ENCODE data around the gene ZNF462. TPM values are rescaled to one million over a fixed set of nuclear protein-coding genes. Genes with fewer than 3 reads are reported as not detected.

Gene ZNF462
- total and polyA plus RNA-seq, 4 donors: 30.6 to 61.7 (median 41.7) TPM

- no peaks in the 10 kb centered on the region for H3K4me1 ChIP-seq (ENCODE audit: control insufficient read depth, insufficient read depth, low read length)
- no peak overlapping the region for H3K4me3 ChIP-seq (ENCODE audit: low read depth, low read length)
- no peak overlapping the region for H3K27ac ChIP-seq (ENCODE audit: low read depth, low read length)
- H3K9me3 ChIP-seq (ENCODE audit: control insufficient read depth, insufficient read depth, low read length): no peaks in the 10 kb centered on the region
- WGBS (ENCODE audit: insufficient coverage): 86% methylated on average over 3 of the region's 3 CpGs
- H3K27me3 ChIP-seq (ENCODE audit: control insufficient read depth, insufficient read depth, low read length): no peaks in the 10 kb centered on the region
- no peaks in the 10 kb centered on the region for H3K36me3 ChIP-seq (ENCODE audit: control insufficient read depth, insufficient read depth, low read length)
- no peak for DNase-seq (ENCODE audit: low read depth in 4 of 6, low spot score in 6 of 6)
Measured at GRCh38 chr9:107033966-107034365, 171.0 kb downstream of the ZNF462 start.

DNA sequence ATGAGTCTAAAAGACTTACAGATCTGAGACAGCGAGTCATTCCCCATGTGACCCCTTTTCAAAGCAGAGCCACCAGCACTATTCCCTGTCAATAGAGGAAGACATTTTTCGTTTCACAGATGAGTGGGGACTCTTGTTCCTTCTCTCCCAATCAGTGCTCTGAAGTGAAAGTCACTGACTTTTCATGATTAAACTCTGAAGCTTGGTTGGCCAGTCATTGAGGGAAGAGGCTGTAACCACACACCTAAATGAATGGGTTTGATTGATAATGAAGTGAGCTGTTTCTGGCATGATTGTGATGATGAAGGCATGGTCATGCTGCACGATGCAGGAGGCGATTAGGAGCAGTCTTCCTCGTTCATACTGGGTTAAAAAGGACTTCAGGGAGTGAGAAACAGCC, 171.9 kb downstream of the ZNF462 start:
- Histone ChIP-seq H3K9me3 (ENCODE audit: control insufficient read depth, insufficient read depth, low read length) (no peaks in the 10 kb centered on the region), H3K4me1 (ENCODE audit: control insufficient read depth, insufficient read depth, low read length) (no peaks in the 10 kb centered on the region), H3K27ac (ENCODE audit: low read depth, low read length) (no peak overlapping the region), H3K27me3 (ENCODE audit: control insufficient read depth, insufficient read depth, low read length) (no peaks in the 10 kb centered on the region), H3K36me3 (ENCODE audit: control insufficient read depth, insufficient read depth, low read length) (no peaks in the 10 kb centered on the region), H3K4me3 (ENCODE audit: low read depth, low read length) (no peak overlapping the region)
- 90% methylated on average over 3 of the region's 5 CpGs for WGBS (ENCODE audit: insufficient coverage)
- DNase-seq (ENCODE audit: low read depth in 4 of 6, low spot score in 6 of 6): no peak

DNA sequence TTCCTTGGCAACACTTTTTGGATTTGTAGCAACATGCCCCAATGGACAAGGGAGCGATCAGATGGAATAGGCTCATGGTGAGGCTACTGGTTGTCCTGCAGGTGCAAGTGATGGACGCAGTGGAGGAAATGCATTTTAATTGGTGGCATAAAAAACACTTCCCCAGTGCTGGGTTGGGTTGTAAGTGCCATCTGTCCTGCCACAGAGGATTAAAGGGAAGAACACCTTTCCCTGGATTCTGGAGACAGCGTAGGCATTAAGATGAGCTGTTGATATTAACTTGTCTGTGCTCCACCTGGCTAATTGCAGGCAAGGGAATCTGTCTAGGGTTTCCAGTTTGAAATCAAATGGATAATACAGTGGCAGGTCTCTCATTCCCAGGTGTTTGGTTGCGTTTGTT, 173.4 kb downstream of the ZNF462 start:
- no peaks in the 10 kb centered on the region for H3K36me3 ChIP-seq (ENCODE audit: control insufficient read depth, insufficient read depth, low read length)
- H3K27ac ChIP-seq (ENCODE audit: low read depth, low read length): no peak overlapping the region
- 92% methylated on average over 4 of the region's 4 CpGs for WGBS (ENCODE audit: insufficient coverage)
- no peaks in the 10 kb centered on the region for H3K9me3 ChIP-seq (ENCODE audit: control insufficient read depth, insufficient read depth, low read length)
- H3K27me3 ChIP-seq (ENCODE audit: control insufficient read depth, insufficient read depth, low read length): no peaks in the 10 kb centered on the region
- H3K4me1 ChIP-seq (ENCODE audit: control insufficient read depth, insufficient read depth, low read length): no peaks in the 10 kb centered on the region
- DNase-seq (ENCODE audit: low read depth in 4 of 6, low spot score in 6 of 6): peak in 1 of 6 donors; percentile 33
- no peak overlapping the region for H3K4me3 ChIP-seq (ENCODE audit: low read depth, low read length)

GRCh38 chr9:107039542-107039941, 176.6 kb downstream of the ZNF462 start:
- Histone ChIP-seq H3K9me3 (ENCODE audit: control insufficient read depth, insufficient read depth, low read length) (no peaks in the 10 kb centered on the region), H3K36me3 (ENCODE audit: control insufficient read depth, insufficient read depth, low read length) (no peaks in the 10 kb centered on the region), H3K4me3 (ENCODE audit: low read depth, low read length) (no peak overlapping the region), H3K27me3 (ENCODE audit: control insufficient read depth, insufficient read depth, low read length) (no peaks in the 10 kb centered on the region), H3K4me1 (ENCODE audit: control insufficient read depth, insufficient read depth, low read length) (no peaks in the 10 kb centered on the region), H3K27ac (ENCODE audit: low read depth, low read length) (no peak overlapping the region)
- WGBS (ENCODE audit: insufficient coverage): 41% methylated on average over 3 of the region's 4 CpGs
- no peak for DNase-seq (ENCODE audit: low read depth in 4 of 6, low spot score in 6 of 6)

- Histone ChIP-seq H3K27ac (ENCODE audit: low read depth, low read length) (no peak overlapping the region), H3K4me1 (ENCODE audit: control insufficient read depth, insufficient read depth, low read length) (no peaks in the 10 kb centered on the region), H3K27me3 (ENCODE audit: control insufficient read depth, insufficient read depth, low read length) (no peaks in the 10 kb centered on the region), H3K9me3 (ENCODE audit: control insufficient read depth, insufficient read depth, low read length) (no peaks in the 10 kb centered on the region), H3K36me3 (ENCODE audit: control insufficient read depth, insufficient read depth, low read length) (no peaks in the 10 kb centered on the region), H3K4me3 (ENCODE audit: low read depth, low read length) (no peak overlapping the region)
- peak in 1 of 6 donors; percentile 56 for DNase-seq (ENCODE audit: low read depth in 4 of 6, low spot score in 6 of 6)
Measured at GRCh38 chr9:107042606-107043005, 179.6 kb downstream of the ZNF462 start.

DNA sequence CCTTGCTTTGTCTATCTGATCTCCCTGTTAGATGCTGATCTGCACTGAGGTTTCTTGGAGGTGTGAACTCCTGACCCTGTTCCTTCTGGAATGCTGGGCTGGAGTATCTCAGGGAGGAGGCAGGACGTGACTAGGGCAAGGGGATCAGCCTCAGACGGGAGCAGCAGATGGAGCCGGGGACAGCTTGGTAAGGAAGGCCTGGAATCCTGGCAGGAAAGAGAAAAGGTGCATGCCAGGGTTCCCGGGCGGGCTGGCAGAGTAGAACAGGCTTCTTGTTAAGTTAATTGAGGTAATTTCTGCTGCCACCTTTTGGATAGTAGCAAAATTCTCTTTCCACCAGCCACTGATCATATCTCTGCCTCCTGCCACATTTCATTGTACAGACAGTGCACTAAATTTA, 180.9 kb downstream of the ZNF462 start:
- peak in 1 of 6 donors; percentile 79 for DNase-seq (ENCODE audit: low read depth in 4 of 6, low spot score in 6 of 6)

GRCh38 chr9:107044872-107045271, 181.9 kb downstream of the ZNF462 start:
- Histone ChIP-seq H3K9me3 (ENCODE audit: control insufficient read depth, insufficient read depth, low read length) (no peaks in the 10 kb centered on the region), H3K4me3 (ENCODE audit: low read depth, low read length) (no peak overlapping the region), H3K4me1 (ENCODE audit: control insufficient read depth, insufficient read depth, low read length) (peaks cover 5% of the 10 kb centered on the region), H3K27ac (ENCODE audit: low read depth, low read length) (no peak overlapping the region), H3K36me3 (ENCODE audit: control insufficient read depth, insufficient read depth, low read length) (no peaks in the 10 kb centered on the region), H3K27me3 (ENCODE audit: control insufficient read depth, insufficient read depth, low read length) (no peaks in the 10 kb centered on the region)
- DNase-seq (ENCODE audit: low read depth in 4 of 6, low spot score in 6 of 6): no peak
- 62% methylated on average over 2 of the region's 4 CpGs for WGBS (ENCODE audit: insufficient coverage)

More for the DNA sequence above, 180.9 kb downstream of the ZNF462 start:
- Histone ChIP-seq H3K27ac (ENCODE audit: low read depth, low read length) (no peak overlapping the region), H3K4me1 (ENCODE audit: control insufficient read depth, insufficient read depth, low read length) (no peaks in the 10 kb centered on the region), H3K36me3 (ENCODE audit: control insufficient read depth, insufficient read depth, low read length) (no peaks in the 10 kb centered on the region), H3K4me3 (ENCODE audit: low read depth, low read length) (no peak overlapping the region), H3K27me3 (ENCODE audit: control insufficient read depth, insufficient read depth, low read length) (no peaks in the 10 kb centered on the region), H3K9me3 (ENCODE audit: control insufficient read depth, insufficient read depth, low read length) (no peaks in the 10 kb centered on the region)
- WGBS (ENCODE audit: insufficient coverage): 65% methylated on average over 3 of the region's 5 CpGs

GRCh38 chr9:107046692-107047091, 183.7 kb downstream of the ZNF462 start:
- Histone ChIP-seq H3K36me3 (ENCODE audit: control insufficient read depth, insufficient read depth, low read length) (no peaks in the 10 kb centered on the region), H3K4me3 (ENCODE audit: low read depth, low read length) (no peak overlapping the region), H3K4me1 (ENCODE audit: control insufficient read depth, insufficient read depth, low read length) (peaks cover 5% of the 10 kb centered on the region), H3K27ac (ENCODE audit: low read depth, low read length) (no peak overlapping the region), H3K27me3 (ENCODE audit: control insufficient read depth, insufficient read depth, low read length) (no peaks in the 10 kb centered on the region), H3K9me3 (ENCODE audit: control insufficient read depth, insufficient read depth, low read length) (no peaks in the 10 kb centered on the region)
- no peak for DNase-seq (ENCODE audit: low read depth in 4 of 6, low spot score in 6 of 6)
- no CpG with 5 or more reads among the region's 1 CpG for WGBS (ENCODE audit: insufficient coverage)

DNA sequence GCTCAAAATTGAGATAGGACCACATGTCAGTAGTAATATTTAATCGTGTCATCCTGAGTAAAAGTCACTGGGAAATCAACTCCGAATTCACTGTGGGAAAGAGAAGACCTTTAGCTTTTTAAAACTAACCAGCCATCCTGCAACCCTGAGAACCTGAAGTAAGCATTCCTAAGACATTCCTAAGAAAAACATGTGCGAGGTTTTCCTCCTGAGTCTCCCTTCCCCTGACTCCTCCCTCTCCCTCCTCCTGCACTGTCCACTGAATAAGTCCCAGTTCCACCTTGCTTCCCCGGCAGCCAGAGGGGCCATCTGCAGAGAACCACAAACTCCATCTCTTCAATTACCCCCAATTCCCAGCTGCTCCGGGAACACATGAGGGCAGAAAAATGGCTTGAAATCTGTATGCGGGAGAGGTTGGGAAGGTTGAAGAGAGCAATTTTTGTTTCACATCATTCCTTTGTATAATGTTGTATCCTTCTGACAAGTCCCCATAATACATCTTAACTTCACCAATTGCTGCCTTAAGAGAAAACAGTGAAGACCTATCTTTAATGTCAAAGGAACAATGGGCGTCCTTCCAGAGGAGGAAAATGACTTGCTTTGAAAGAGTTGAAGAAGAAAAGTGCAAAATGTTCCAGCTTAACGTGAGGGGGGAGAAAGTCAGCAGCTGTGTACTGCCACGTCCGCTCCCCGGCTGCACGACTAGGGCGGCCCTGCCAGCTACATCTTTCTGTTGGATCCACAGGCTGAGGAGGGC, 186.3 kb downstream of the ZNF462 start:
- DNase-seq (ENCODE audit: low read depth in 4 of 6, low spot score in 6 of 6): peak in 2 of 6 donors; percentile 34 to 63
- Histone ChIP-seq H3K36me3 (ENCODE audit: control insufficient read depth, insufficient read depth, low read length) (no peaks in the 10 kb centered on the region), H3K27ac (ENCODE audit: low read depth, low read length) (no peak overlapping the region), H3K4me1 (ENCODE audit: control insufficient read depth, insufficient read depth, low read length) (peaks cover 5% of the 10 kb centered on the region), H3K4me3 (ENCODE audit: low read depth, low read length) (no peak overlapping the region), H3K9me3 (ENCODE audit: control insufficient read depth, insufficient read depth, low read length) (no peaks in the 10 kb centered on the region), H3K27me3 (ENCODE audit: control insufficient read depth, insufficient read depth, low read length) (no peaks in the 10 kb centered on the region)
- WGBS (ENCODE audit: insufficient coverage): 38% methylated on average over 9 of the region's 13 CpGs

DNA sequence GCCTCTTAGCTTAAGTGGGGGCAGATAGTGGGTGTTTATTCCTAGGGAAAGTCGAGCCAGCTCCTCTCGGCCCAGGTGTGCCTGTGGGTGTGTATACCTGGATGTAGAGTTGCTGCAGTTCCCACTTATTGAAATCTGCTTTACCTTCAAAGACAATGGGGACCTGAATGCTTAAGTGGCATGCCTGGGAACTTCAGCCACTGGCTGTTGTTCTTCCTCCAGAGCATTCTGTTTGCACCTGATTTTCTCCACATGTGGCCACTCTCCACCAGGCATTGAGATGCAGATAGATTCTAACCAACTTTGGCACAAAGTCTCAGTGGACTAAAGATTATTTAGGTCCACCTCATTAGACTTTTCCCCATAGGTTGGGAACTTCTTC, 186.8 kb downstream of the ZNF462 start:
- DNase-seq (ENCODE audit: low read depth in 4 of 6, low spot score in 6 of 6): no peak
- H3K27ac ChIP-seq (ENCODE audit: low read depth, low read length): no peak overlapping the region
- H3K36me3 ChIP-seq (ENCODE audit: control insufficient read depth, insufficient read depth, low read length): no peaks in the 10 kb centered on the region
- H3K9me3 ChIP-seq (ENCODE audit: control insufficient read depth, insufficient read depth, low read length): no peaks in the 10 kb centered on the region
- peaks cover 5% of the 10 kb centered on the region for H3K4me1 ChIP-seq (ENCODE audit: control insufficient read depth, insufficient read depth, low read length)
- no peak overlapping the region for H3K4me3 ChIP-seq (ENCODE audit: low read depth, low read length)
- 53% methylated on average over 2 of the region's 2 CpGs for WGBS (ENCODE audit: insufficient coverage)
- no peaks in the 10 kb centered on the region for H3K27me3 ChIP-seq (ENCODE audit: control insufficient read depth, insufficient read depth, low read length)
